HG03103 (cell line): ENCODE data around the gene TMUB2.

ENCODE experiments used
- ATAC-seq: cut with Tn5 transposase; IDR thresholded peaks from one replicate; pipeline ENCODE4 v1.9.1; 2021; ENCODE audit warnings: low read depth; ENCODE audit not compliant: unreplicated experiment

TMUB2 gene

DNA sequence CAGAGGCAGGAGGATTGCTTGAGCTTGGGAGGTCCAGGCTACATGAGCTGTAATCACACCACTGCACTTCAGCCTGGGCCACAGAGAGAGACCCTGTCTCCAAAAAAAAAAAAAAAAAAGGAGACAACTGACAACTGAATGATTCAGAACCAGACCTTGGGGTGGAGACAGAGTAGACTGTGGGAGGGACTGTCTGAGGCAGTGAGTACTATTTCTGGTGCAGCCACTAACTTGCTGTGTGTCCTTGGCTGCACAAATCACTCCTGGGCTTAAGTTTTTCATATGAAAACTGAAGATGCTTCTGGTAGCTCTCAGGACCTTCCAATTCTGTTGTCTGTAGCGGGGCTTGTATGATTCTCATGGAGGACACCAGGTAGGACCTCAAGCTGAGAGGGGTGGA, 10.5 kb upstream of the TMUB2 start:
- no peak for ATAC-seq

DNA sequence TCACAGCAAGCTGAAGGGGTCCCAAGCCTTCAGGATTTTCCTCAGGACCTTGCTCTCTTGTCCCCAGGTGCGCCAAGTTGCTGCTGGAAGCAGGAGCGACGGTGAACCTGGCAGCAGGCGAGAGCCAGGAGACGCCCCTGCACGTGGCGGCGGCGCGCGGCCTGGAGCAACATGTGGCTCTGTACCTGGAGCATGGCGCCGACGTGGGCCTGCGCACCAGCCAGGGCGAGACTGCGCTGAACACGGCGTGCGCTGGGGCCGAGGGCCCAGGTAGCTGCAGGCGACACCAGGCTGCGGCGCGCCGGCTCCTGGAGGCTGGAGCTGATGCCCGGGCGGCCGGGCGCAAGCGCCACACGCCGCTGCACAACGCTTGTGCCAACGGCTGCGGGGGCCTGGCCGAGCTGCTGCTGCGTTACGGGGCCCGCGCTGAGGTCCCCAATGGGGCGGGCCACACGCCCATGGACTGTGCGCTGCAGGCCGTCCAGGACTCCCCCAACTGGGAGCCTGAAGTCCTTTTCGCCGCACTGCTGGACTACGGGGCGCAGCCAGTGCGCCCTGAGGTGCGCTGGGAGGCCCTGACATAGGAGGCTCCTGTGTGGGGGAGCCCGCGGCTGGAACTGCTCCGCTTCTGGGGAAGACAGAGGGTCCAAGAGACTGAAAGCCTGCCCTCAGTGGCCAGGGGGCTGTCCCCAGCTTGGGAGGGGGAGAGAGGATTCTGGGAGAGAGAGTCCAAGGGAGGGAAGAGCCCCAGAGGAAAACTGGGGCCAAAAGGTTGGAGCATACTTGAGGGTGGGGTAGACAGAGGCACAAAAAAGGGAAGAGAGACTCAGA, 9.9 kb upstream of the TMUB2 start:
- no peak for ATAC-seq

DNA sequence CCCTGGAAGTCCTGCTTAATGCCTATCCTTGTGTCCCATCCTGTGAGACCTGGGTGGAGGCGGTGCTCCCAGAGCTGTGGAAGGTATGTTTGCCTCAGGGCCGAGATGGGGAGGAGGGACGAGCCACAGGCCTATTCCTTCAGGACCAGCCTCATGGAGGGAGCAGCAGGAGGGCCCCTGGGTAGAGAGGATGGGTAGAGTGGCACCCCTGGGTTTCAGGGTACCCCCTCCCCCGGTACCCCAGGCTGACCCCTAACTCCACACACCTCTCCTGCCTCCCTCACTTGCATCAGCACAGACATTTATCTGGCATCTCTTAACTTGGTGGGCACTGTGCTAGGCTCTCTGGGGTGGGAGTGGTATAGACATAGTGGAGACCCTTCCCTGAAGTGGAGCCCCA, 9.1 kb upstream of the TMUB2 start:
- no peak for ATAC-seq

DNA sequence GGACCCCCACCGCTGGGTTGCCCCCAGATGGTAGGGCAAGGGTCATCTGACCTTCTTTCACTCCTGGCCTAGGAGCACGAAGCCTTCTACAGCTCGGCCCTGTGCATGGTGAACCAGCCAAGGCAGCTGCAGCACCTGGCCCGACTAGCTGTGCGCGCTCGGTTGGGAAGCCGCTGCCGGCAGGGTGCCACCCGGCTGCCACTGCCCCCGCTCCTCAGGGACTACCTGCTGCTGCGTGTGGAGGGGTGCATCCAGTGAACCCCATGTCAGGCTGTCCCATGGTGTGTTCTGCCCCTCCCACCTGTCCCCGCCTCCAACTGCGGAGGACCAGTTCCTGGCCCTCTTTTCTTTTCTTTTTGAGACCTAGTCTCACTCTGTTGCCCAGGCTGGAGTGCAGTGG, 8.6 kb upstream of the TMUB2 start:
- no peak for ATAC-seq

DNA sequence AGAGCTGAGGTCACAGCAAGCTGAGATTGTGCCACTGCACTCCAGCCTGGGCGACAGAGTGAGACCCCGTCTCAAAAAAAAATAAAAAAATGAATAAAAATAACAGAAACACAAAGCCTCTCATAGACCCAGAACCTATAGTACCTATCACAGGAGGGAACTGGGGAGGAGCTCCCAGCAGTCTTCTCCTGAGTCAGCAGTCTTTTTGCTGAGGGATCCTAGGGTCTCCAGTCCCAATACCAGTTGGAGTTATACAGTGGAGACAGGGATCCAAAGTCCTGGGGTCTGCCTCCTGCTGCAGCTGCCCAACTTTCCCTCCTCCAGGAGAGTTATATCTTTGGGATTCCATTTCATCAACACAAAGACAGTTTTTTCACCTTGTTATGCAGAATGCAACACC, 3.7 kb upstream of the TMUB2 start:
- ATAC-seq: no peak

DNA sequence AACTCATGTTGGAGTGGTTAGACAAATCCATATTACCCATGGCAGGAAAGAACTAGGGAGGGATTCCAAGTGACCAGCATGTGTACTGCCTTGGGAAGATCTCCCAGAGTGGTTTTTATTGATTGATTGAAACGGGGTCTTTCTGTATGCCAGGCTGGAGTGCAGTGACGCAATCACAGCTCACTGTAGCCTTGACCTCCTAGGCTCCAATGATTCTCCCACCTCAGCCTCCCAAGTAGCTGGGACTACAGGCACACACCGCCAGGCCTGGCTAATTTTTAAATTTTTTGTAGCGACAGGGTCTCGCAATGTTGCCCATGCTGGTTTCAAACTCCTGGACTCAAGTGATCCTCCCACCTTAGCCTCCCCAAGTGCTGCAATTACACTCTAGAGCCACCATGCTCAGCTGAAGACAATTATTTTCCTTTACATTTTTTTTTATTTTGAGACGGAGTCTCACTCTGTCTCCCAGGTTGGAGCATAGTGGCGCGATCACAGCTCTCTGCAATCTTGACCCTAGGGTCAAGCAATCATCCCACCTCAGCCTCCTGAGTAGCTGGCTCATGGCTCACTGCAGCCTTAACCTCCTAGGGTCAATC, 2.5 kb upstream of the TMUB2 start:
- ATAC-seq: no peak

DNA sequence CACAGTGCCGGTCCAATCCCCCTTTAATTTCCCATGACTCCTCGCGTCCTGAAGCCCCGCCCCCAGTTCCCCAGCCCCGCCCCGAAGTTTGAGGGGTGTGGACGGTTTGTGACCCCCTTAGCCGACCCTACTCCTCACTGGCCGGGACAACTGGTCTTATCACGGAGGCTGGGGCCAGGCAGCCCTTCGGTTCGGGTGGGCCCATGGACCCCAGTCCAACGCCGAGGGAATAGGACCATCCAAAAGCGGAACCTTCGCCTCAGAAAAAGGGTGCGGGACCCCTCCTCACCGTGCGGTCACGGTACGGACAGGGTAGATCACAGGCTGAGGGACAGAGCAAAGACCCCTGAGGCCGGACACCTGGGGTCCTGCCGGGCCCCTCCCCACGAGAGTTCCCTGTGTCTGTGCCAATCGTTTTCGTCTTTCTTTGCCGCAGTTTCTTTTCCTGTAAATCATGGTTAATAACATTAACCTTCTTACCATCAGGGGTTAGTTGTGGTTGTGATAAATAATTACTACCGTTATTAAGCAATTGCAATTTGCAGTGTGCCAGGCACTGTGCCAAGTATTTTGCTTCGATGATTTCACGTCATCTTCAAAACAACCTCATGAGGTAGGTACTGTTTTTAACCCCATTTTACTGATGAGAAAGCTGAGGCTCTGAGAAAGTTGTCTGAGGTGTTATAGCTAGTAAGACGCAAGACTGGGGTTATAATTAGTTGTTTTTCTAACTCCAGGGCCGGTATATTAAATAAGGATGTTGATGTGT, 543 bp downstream of the TMUB2 start:
- peak; percentile 30 for ATAC-seq

DNA sequence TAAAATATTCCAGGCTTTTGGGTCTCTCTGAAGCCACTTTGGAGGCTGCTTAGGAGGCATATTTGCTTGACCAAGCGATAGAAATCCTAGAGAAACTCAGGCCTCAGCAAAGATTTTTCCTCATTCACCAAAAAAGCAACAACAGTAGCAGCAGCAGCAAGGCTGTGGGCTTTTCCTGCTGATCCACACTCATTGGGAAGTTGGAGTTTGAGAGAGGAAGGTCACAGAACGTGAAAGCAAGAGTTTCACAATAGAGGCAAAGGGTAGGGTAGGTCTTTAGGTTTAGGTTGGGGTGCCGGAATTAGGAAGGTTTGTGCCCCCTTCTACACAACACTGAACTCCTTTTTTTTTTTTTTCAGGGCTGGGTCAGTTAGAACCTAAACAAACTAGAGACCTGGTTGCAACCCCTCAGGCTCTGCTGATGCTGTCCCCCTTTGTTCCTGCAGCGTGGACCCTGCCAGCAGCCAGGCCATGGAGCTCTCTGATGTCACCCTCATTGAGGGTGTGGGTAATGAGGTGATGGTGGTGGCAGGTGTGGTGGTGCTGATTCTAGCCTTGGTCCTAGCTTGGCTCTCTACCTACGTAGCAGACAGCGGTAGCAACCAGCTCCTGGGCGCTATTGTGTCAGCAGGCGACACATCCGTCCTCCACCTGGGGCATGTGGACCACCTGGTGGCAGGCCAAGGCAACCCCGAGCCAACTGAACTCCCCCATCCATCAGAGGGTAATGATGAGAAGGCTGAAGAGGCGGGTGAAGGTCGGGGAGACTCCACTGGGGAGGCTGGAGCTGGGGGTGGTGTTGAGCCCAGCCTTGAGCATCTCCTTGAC, 2.0 kb downstream of the TMUB2 start:
- ATAC-seq: no peak

DNA sequence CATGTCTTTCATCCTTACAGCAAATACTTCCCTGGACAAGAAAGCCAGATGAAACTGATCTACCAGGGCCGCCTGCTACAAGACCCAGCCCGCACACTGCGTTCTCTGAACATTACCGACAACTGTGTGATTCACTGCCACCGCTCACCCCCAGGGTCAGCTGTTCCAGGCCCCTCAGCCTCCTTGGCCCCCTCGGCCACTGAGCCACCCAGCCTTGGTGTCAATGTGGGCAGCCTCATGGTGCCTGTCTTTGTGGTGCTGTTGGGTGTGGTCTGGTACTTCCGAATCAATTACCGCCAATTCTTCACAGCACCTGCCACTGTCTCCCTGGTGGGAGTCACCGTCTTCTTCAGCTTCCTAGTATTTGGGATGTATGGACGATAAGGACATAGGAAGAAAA, 3.7 kb downstream of the TMUB2 start:
- ATAC-seq: no peak

DNA sequence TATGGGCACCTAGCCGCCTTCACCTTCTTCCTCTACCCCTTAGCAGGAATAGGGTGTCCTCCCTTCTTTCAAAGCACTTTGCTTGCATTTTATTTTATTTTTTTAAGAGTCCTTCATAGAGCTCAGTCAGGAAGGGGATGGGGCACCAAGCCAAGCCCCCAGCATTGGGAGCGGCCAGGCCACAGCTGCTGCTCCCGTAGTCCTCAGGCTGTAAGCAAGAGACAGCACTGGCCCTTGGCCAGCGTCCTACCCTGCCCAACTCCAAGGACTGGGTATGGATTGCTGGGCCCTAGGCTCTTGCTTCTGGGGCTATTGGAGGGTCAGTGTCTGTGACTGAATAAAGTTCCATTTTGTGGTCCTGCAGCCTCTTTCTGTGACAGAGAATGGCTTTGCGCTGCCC, 4.6 kb downstream of the TMUB2 start:
- ATAC-seq: no peak

DNA sequence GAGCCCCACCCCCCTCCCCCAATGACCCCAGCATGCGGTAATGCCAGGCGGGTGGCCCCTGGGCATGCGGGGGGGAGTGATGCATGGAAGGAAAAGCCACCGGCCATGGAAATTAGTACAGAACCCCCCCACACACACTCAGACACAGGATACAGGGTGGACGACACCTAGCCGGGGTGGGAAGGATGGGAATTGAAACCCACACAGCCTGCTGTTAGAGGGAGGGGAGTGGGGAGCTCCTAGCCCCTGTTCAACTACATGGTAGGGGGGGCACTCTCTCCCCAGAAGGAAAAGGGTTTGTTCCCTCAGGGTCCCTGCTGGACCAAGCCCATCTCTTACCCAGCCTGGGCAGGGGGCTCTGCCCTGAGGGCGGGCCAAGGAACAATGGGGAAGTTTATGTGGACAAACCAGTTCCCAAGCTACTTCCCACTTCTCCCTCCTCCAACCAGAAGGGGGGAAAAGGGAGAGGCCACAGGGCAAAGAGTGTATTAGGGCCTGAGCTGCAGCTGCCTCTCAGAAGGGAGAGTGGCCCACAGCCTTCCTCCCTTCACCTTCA, 5.2 kb downstream of the TMUB2 start:
- ATAC-seq: no peak

DNA sequence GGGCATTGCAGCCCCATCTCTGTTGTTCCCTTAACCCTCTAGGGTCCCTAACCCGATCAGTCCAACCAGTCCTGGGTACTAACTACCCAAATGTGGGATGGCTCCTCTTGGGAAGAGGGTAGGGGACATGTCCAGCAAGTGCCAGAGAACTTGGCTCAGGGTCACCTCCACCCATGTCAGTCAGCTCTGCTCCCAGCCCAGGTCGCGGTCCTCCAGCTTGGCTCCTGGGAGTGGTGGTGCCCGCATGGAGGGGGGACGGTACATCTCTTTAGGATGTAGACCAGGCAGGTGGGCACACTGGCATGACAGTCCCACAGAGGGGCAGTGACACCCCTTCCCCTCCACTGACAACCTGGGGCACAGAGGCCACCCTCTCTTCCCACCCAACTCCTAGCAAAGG, 6.0 kb downstream of the TMUB2 start:
- no peak for ATAC-seq

DNA sequence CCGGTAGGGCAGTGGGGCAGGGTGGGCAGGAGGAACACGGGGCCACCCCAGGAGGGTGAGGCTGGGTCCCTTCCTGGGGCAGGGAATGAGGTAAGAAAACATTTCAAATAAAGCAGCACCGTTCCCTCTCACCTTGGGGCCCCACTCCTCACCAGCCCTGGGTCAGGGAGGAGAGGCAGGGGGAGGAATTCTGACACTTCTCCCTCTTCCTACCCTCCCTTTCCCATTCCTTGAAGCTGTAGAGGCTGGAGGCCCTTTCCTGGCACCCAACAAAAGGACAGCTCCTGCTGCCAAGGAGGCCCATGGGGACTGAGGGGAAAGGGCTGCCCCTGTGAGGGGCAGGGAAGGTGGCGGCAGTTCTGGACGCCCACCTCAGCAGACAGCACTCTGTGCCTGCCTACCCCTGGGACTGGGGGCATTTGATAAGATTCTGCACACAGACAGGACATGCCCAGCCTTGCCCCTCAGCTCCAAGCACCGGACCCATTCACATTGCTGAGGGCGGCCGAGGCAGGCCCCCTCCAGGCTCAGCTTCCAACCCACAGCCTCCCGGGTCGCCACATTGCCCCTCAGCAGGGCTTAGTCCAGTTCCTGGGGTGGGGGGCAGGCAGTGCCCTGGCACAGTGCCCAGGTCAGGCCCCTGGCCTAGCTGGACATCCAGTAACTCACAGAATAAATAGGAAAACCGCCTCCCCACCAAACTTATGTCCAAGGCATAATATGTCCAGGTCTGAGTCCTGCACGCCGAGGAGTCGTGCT, 6.7 kb downstream of the TMUB2 start:
- no peak for ATAC-seq

DNA sequence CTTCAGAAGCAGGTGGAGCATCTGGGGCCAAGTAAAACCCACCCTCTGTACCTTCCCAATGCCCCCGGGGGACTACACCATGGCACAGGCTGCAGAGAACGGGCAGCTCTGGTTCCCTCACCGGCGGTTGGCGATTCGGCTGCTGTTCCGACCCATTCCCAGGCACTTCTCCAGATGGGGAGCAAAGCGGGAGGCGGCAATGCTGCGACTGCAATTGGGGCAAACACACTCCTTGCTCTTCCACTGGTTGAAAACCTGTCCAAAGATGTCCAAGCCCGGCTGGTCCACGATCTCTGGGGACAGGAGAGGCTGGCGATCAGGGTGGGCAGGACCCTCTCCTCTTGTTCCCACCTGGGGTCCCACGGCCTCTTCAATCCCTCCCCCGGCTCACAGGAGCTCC, 10.3 kb downstream of the TMUB2 start:
- no peak for ATAC-seq

DNA sequence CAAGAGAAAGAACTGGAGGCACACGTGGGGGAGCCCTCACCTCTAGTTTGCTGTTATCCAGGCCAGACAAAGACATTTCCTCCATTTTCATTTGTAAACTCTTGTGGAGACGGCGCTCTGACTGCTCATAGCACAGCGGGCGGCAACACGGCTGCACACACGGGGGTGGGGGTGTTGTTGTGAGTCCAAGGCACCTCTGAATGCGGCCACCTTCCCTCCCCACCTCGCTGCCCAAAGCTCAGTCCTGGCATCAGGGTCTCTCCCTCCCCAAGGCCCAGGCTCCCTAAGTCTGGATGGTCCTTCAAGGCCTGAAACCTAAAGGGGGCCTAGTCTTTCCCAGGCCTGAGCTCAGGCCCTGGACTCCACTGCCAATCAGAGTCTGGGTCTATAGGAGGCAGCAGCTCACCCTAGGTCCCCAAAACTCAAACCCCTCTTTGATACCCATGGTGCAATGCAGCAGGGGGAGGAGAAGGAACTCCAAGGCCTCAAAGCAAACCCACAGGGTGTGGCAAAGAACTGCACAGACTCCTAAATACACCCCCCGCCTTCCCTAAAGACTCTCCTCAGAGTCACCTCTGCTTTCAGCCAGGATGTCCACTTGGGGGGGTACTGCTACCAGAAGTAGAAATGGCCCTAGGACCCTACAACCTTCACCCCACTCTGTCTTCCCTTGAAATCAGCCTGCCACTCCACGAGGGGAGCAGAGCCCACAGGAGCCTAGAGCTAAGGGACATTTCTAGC, 11.4 kb downstream of the TMUB2 start:
- ATAC-seq: no peak

DNA sequence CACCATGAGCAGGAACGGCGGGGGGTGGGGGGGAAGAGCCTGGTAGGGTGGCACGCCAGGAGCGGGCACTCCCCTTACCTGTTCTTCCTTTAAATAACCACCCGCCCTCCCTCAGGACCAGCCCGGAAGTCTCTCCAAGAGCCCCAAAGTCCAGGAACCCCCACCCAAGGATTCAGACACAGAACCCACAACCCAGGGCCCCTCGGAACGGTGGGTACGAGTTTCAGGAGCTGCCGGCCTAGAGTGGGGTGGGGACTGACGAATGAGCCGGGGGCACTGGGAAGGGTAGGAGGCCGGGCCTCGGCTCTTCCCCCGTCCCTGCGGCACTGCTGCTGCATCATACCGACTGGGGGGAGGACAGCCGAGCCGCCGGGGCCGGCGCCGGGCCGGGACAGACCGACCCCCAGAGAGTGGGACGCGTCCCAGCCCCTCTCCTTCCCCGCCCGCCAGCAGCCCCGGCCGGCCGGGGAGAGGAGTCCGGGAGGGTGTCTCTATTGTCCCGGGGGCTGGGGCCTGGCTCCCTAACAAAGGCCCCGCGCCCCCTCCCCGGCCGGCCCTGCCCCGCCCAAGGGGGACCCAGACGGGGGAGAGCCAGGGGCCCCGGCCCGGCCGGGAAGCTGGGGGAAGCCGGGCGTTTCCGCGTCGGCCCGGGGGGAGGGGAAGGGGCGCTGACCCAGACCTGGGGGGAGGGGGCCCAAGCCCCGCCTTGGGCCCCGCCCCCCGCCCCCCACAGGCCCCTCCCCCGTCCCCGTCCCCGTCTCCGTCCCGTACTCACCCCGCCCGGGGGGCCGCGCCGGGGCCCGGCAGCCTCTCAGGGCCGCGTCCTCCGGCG, 12.2 kb downstream of the TMUB2 start:
- peak; percentile 12 for ATAC-seq

DNA sequence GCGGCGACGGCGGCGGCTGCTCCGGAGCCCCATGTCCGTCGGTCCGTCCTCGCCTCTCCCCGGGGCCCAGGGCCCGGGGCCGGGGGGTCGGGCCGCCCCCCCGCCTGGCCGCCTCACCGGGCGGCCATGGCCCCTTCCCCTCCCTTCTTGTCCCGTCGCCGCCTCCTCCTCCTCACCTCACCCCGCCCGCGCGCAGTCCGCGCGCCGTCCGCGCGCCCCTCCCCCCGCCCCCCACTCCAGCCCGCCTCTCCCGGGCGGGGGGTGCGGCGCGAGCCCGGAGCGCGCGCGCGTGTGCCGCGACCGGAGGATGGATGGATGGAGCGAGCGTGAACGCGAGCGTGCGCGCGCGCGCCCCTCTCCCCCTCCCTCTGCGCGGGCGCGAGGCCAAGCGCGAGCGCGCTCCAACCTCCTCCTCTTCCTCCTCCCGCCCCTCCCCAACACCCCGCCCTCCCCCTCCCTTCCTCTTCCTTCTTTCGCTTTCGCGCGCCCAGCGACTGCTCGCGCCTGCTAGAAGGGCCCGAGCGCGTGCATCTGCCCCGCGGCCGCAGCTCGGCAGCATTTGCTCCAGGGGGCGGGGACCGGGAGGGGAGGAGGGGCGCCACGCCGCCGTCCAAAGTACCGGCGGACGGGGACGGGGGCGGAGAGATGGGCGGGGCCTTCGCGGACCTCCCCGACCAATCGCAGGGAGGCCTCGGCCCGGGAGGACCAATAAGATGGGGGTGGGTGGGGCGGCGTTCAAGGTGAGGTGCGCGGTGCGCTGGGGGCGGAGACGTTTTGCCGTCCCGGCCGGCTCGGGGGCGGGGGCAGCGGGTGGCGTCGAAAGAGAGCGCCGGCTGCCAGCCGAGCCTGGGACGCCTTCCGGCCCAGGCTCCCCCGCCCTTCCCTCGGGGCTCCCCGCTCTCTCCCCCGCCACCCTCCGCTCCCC, 13.0 kb downstream of the TMUB2 start, which contains the start of gene ATXN7L3:
ATXN7L3 (minus strand) TSS at position 332 of the 925 bp plus-strand sequence. CDS start 1,814 bp downstream, outside the sequence.
- ATAC-seq: peak; percentile 65
